GM12864 (cell line): ENCODE data around the gene CIB2.

ENCODE experiments used
- DNase-seq: peaks from one replicate; pipeline ENCODE4 v3.0.0-alpha.2; 2011; ENCODE audit warnings: low read depth
- H3K4me3 ChIP-seq: 2 replicates; pipeline ENCODE4 v1.5.1; 2011; ENCODE audit warnings: mild to moderate bottlenecking, low read depth, low read length, control low read depth
- TF ChIP-seq, protein P1 (sequence below): IDR thresholded peaks from 2 replicates; pipeline ENCODE4 v1.5.1; 2011; ENCODE audit warnings: low read depth, mild to moderate bottlenecking, moderate library complexity, low read length, control low read depth, inconsistent platforms; ENCODE audit errors: missing control alignments

Gene CIB2

DNA sequence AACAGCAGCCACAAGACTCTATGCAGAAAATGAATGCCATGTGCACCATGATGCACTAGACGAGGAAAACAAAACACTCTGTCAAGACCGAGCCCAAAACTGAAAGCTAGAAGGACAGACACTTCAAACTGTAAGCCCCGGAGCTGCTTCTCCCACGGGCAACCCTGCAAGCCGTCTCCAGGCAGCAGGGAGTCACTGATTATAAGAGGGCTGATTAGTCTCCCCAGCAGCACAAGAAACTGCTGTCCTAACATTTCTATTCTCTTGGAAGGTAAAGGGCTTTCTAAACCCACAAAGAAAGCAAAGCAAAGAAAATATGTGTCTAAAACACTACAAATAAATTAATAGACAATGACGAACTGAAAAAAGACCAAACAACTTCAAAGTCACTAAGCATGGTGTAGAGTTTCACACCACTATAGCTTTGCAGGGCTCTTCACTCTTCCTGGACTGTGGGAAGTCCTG lies 69.2 kb downstream of the CIB2 start:
- TF ChIP-seq, protein P1, sequence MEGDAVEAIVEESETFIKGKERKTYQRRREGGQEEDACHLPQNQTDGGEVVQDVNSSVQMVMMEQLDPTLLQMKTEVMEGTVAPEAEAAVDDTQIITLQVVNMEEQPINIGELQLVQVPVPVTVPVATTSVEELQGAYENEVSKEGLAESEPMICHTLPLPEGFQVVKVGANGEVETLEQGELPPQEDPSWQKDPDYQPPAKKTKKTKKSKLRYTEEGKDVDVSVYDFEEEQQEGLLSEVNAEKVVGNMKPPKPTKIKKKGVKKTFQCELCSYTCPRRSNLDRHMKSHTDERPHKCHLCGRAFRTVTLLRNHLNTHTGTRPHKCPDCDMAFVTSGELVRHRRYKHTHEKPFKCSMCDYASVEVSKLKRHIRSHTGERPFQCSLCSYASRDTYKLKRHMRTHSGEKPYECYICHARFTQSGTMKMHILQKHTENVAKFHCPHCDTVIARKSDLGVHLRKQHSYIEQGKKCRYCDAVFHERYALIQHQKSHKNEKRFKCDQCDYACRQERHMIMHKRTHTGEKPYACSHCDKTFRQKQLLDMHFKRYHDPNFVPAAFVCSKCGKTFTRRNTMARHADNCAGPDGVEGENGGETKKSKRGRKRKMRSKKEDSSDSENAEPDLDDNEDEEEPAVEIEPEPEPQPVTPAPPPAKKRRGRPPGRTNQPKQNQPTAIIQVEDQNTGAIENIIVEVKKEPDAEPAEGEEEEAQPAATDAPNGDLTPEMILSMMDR = no peak
- DNase-seq = no peak
- H3K4me3 ChIP-seq = peak overlapping the region; percentile 26

DNA sequence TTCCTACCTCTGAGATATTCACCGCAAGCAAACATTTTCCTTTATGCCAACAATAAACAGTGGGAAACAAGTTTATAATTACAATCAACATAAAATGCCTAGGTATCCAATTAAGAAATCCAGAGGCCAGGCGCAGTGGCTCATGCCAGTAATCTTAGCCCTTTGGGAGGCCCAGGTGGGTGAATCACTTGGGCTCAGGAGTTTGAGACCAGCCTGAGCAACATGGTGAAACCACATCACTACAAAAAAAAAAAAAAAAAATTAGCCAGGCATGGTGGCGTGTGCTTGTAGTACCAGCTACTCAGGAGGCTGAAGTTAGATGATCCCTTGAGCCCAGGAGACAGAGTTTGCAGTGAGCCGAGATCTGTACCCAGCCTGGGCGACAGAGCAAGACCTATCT lies 71.0 kb downstream of the CIB2 start:
- TF ChIP-seq, protein P1 = no peak
- no peak overlapping the region for H3K4me3 ChIP-seq
- no peak for DNase-seq

DNA sequence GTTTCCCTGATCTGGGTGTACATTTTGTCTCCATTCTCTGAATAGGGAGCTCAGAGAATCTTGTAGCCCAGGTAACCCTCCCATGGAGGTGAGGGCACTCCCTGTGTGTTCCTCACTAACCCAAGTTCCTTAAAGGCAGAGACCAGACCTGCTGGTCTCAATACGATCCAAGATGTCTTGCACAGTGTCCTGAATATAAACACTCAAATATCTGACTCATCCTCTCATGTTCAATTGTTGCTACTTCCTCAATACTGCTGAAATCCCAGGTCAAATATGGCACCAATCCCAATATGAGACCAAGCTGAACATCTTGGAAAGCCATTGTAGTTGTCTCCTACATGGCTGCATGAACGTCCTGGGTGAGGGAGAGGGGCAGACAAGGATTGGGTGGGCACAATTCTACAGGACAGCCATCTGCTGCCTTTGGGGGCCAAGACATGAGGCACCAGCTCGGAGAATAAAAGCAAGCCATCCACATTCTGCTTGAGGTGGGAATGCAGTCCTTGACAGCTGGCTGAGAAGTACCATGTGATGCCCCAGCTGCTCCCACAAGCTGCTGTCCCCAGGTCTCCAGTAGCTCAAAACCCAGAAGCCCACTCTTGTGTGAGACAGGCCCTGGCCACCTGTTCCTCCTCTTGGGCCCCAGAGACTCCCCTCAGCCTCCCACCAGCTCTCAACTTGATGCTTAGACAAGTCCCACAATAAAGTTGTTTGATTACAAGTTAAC lies 72.0 kb downstream of the CIB2 start:
- TF ChIP-seq, protein P1 = no peak
- no peak overlapping the region for H3K4me3 ChIP-seq
- no peak for DNase-seq

DNA sequence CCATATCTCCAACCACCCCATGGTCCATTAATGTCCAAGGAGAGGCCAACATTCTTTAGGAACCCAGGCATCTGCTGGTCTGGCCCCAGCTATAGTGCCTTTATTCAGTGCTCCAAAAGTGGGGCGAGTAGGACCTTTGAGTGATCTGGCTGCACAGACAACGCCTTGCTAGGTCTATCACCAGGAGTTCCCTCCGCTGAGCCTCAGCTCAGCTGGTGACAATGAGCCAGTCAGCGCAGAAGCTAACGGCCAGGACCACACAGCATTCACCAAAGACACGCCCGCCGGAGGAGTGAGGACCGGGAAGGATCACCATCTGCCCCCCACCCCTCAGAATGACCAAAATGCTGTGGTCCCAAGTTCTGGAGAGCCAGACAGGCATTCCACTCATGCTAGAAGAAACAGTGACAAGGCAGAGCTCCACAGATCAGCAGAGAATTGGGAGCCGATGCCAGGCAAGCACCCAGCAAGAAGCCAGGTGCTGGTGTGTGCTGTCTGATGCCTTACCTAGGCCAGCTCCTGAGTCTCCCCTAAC lies 72.8 kb downstream of the CIB2 start:
- H3K4me3 ChIP-seq = no peak overlapping the region
- TF ChIP-seq, protein P1 = no peak
- DNase-seq = no peak

DNA sequence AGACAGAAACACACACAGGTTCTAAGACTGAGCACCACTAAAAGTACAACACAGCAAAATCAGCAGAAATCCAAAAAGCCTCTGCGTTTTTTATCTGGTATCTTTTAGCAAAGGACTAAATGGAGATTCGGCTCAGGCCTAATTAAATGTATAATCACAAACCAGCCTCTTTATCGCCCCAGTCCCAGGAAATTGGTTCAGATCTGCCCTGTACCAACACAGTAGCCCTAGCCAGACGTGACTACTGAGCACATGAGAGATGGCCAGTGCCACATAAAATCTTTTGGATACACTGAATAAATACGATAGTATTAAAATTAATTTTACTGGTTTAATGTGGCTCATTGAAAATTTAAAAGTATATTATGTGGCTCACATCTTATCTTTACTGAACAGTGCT lies 73.4 kb downstream of the CIB2 start:
- TF ChIP-seq, protein P1 = no peak
- DNase-seq = no peak
- no peak overlapping the region for H3K4me3 ChIP-seq

DNA sequence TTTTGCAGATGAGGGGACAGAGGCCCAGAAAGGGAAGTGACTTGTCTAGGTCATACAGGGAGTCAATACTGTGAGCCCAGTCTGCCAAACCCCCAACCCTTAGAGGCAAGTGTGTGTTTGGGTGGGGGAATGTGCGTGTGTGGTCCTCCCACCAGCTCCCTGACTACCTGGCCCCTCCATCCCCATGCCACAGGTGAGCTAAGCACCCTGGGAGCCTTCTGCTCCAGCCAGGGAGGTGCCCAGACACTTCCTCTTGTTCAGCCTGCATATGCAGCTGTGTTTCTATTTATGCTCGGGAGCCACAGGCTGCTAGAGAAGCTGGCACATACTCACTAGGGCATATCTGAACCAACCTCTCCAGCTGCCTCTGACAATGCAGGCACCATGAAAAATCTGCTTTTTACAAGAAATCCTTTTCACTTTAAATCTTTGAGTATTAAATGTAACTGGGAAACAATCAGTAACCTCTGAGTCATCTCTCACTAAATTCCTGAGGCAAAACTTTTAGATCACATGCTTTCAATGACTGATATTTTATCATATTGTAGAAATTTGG lies 74.5 kb downstream of the CIB2 start:
- TF ChIP-seq, protein P1 = no peak
- no peak overlapping the region for H3K4me3 ChIP-seq

More for the DNA sequence above, 74.5 kb downstream of the CIB2 start:
- DNase-seq = no peak
